Sciatic nerve (tissue), 2 donors: Measurements from ENCODE around the gene APIP. TPM values are rescaled to one million over a fixed set of nuclear protein-coding genes. Genes with fewer than 3 reads are reported as not detected.

Experiments used
- ATAC-seq: fragments of 200-7000 bp; cut with Tn5 transposase; one replicate; pipeline ENCODE4 v1.9.1; 2020; ENCODE audit warnings: mild to moderate bottlenecking, moderate library complexity
- DNase-seq: peaks from one replicate; pipeline ENCODE4 v3.0.0-alpha.2; 2020; ENCODE audit warnings: low spot score
- intact Hi-C: fragments of 100-400 bp; cut with DNase I; formaldehyde crosslinking; loops from one replicate; pipeline ENCODE4 v1.14.2; 2022
- total RNA-seq: library from RNA; stranded (reverse); fragmentation: NEBNext Ultra II Directional; extraction: Animal tissue kit (Norgen Biotek cat#: 25700); gene quantifications from one replicate; pipeline ENCODE4 v1.2.1, GENCODE V29; 2021
- donor health status: DM: no; HTN: no; CAD: no.
- donor health status: DM: no; HTN: no; CAD: no.

Gene APIP
- total RNA-seq: 35.4 TPM

GRCh38 chr11:34916015-34916842 is at the start of gene APIP, which contains the start of gene PDHX:
Gene APIP (minus strand): TSS chr11:34916379. CDS start chr11:34916284, 95 bp downstream.
Gene PDHX (plus strand): TSS chr11:34916618. CDS start chr11:34916656, 38 bp downstream.
- ATAC-seq: peak; percentile 99

GRCh38 chr11:34964610-34965331 is 48.6 kb upstream of the APIP start:
- ATAC-seq (no peak), DNase-seq (no peak)
- intact Hi-C loops: no loop called here

More at GRCh38 chr11:34916015-34916842, at the start of gene APIP, which contains the start of gene PDHX:
- peak; percentile 99 for DNase-seq
- intact Hi-C loops: no loop called here

- intact Hi-C loops: no loop called here
- DNase-seq: no peak
- ATAC-seq: no peak
Measured at GRCh38 chr11:34963351-34963750, 47.2 kb upstream of the APIP start.

GRCh38 chr11:34962034-34962433 is 45.9 kb upstream of the APIP start:
- ATAC-seq (no peak), DNase-seq (no peak)
- intact Hi-C loops: no loop called here

- peak; percentile 73 for ATAC-seq
- intact Hi-C loops: no loop called here
- no peak for DNase-seq
Measured at GRCh38 chr11:34960277-34960676, 44.1 kb upstream of the APIP start.

- intact Hi-C loops: no loop called here
- ATAC-seq: no peak
Measured at GRCh38 chr11:34959770-34960169, 43.6 kb upstream of the APIP start.

GRCh38 chr11:34957606-34958005 is 41.4 kb upstream of the APIP start:
- intact Hi-C loops: no loop called here
- no peak for DNase-seq
- ATAC-seq: no peak

More at GRCh38 chr11:34959770-34960169, 43.6 kb upstream of the APIP start:
- no peak for DNase-seq

GRCh38 chr11:34957206-34957605 is 41.0 kb upstream of the APIP start:
- DNase-seq (no peak), ATAC-seq (no peak)
- intact Hi-C loops: no loop called here

GRCh38 chr11:34953955-34954354 is 37.8 kb upstream of the APIP start:
- no peak for DNase-seq
- intact Hi-C loops: no loop called here
- ATAC-seq: no peak

- DNase-seq (no peak), ATAC-seq (peak; percentile 34)
- intact Hi-C loops: no loop called here
Measured at GRCh38 chr11:34948696-34949095, 32.5 kb upstream of the APIP start.

GRCh38 chr11:34944692-34945091 is 28.5 kb upstream of the APIP start:
- intact Hi-C loops: no loop called here
- DNase-seq: no peak
- no peak for ATAC-seq

GRCh38 chr11:34941688-34942087 is 25.5 kb upstream of the APIP start:
- no peak for DNase-seq
- no peak for ATAC-seq
- intact Hi-C loops: no loop called here

- no peak for DNase-seq
- intact Hi-C loops: no loop called here
- ATAC-seq: peak; percentile 76
Measured at GRCh38 chr11:34940026-34940677, 24.0 kb upstream of the APIP start.

- ATAC-seq: no peak
- intact Hi-C loops: no loop called here
Measured at GRCh38 chr11:34938611-34939010, 22.4 kb upstream of the APIP start.

GRCh38 chr11:34936945-34937629 is 20.9 kb upstream of the APIP start:
- DNase-seq (no peak), ATAC-seq (no peak)
- intact Hi-C loops: no loop called here

More at GRCh38 chr11:34938611-34939010, 22.4 kb upstream of the APIP start:
- no peak for DNase-seq

- intact Hi-C loops: loop anchor here (5.0 kb wide), 1 partner anchor 462 kb away; no protein-coding TSS in a partner anchor
- DNase-seq (no peak), ATAC-seq (no peak)
Measured at GRCh38 chr11:34929794-34930763, 13.9 kb upstream of the APIP start.

- DNase-seq (no peak), ATAC-seq (no peak)
- intact Hi-C loops: loop anchor here (5.0 kb wide), 1 partner anchor 463 kb away; no protein-coding TSS in a partner anchor
Measured at GRCh38 chr11:34928960-34929680, 12.9 kb upstream of the APIP start.
